Muscle of arm (tissue), 12 donors: ENCODE measurements around the gene SLC26A8. TPM values are rescaled to one million over a fixed set of nuclear protein-coding genes. Genes with fewer than 3 reads are reported as not detected.
"Not testable (repeated sequence)": the region's sequence is repeated elsewhere in the genome, so short reads cannot be mapped to it uniquely, and the experiment has no call there.

Experiments
- DNase-seq: peaks from one replicate; pipeline ENCODE4 v3.0.0-alpha.2; 2013
- polyA plus RNA-seq, 12 donors: library from polyadenylated mRNA; unstranded; fragments of 120-200 nt; gene quantifications; one replicate each; pipeline ENCODE4 v1.2.1, GENCODE V29; 2013; ENCODE audit not compliant: insufficient read length in 12 of 12

SLC26A8 gene
- polyA plus RNA-seq, 12 donors, result 0.08 to 0.39 (median 0.14) TPM; not detected in 6

DNA sequence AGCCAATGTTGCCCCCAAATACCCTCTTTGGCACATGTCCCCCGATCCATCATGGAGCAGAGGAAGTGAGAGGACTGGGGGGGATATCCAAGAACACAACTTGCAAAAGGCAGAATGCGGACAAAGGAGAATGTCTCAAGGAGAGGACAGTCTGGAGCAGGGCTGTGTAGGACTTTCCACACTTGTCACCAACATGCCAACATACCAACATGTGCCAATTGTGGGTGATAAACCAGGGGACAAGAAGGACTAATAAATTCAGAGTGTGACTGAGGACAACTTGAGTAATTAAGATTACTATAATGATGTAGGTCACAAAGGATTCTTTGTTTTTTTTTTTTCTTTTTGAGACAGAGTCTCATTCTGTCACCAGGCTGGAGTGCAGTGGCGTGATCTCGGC, 8.8 kb downstream of the SLC26A8 start:
- DNase-seq, result no peak

- DNase-seq, result no peak
These were observed 24.0 kb downstream of the SLC26A8 start for GRCh38 chr6:36000451-36000850.

GRCh38 chr6:35993150-35993549, 31.3 kb downstream of the SLC26A8 start:
- no peak for DNase-seq

GRCh38 chr6:35988047-35988446, 36.4 kb downstream of the SLC26A8 start:
- DNase-seq, result not testable (repeated sequence)

DNA sequence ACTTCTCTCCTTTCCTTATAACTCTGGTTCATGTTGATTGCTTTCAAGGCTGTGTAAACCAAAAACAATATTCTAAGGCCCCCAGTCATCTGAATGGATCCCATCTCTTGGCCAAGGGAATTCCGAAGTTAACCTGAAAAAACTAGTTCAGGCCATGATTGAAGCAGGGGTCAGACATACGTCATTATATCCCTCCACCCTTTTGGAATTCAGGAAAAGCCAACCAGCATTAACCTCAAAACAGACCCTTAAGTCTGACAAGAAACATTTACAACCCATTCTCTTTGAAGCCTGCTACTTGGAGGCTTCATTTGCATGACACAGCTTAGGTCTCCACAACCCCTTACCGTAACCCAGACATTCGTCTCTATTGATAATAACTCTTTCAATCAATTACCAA, 39.7 kb downstream of the SLC26A8 start:
- DNase-seq, result no peak

- DNase-seq, result no peak
These were observed 43.3 kb downstream of the SLC26A8 start for GRCh38 chr6:35980991-35981645.

DNA sequence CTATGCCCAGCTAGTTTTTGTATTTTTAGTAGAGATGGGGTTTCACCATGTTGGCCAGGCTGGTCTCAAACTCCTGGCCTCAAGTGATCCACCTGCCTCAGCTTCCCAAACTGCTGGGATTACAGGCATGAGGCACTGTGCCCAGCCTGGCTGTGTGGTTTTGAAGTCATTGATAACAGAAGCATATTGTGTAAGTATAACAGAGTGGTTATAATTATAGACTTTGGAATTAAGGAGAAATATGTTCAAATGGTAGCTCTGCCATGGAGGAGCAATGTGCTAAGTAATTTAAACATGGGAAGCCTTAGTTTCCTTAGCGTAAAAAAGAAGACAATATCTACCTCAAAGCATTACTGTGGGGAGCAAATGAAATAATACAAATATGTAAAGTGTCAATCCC, 44.3 kb downstream of the SLC26A8 start:
- not testable (repeated sequence) for DNase-seq

DNA sequence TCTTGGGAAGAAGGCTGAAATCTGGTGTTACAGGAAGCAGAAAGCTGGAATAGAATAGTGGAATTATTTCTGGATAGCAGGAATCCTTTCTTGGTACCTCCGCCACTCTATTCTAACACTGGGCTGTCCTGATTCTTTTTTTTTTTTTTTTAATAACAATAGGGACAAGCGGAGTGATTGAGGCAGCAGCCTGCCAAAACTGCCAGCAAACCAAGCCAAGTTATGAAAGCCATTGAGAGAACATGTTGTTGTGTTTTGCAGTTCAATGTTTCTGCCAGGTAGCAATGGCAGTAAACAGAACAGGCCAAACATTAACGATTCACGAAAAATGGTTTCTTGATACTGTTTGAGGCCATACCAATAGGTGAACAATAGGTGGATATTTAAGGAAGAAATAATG, 47.1 kb downstream of the SLC26A8 start:
- DNase-seq, result no peak

DNA sequence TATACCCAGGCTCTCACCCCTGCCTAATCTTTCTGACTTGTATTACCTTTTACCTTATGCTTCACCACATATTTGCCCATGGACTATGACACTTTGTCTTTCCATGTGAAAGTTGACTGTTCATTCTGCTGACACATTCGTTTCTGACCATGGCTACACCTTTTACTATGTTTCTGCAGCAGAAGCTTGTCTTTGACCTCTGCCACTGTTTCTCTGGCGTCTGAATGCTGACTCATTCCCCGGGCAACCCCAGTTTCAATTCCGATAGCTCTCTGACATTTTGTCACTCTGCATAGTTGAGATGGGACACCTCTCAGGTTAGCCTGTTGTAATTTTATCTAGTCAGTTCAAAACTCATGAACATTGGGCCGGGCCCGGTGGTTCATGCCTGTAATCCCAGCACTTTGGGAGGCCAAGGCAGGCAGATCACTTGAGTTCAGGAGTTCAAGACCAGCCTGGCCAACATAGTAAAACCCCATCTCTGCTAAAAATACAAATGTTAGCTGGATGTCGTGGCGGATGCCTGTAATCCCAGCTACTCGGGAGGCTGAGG, 50.7 kb downstream of the SLC26A8 start:
- no peak for DNase-seq

DNA sequence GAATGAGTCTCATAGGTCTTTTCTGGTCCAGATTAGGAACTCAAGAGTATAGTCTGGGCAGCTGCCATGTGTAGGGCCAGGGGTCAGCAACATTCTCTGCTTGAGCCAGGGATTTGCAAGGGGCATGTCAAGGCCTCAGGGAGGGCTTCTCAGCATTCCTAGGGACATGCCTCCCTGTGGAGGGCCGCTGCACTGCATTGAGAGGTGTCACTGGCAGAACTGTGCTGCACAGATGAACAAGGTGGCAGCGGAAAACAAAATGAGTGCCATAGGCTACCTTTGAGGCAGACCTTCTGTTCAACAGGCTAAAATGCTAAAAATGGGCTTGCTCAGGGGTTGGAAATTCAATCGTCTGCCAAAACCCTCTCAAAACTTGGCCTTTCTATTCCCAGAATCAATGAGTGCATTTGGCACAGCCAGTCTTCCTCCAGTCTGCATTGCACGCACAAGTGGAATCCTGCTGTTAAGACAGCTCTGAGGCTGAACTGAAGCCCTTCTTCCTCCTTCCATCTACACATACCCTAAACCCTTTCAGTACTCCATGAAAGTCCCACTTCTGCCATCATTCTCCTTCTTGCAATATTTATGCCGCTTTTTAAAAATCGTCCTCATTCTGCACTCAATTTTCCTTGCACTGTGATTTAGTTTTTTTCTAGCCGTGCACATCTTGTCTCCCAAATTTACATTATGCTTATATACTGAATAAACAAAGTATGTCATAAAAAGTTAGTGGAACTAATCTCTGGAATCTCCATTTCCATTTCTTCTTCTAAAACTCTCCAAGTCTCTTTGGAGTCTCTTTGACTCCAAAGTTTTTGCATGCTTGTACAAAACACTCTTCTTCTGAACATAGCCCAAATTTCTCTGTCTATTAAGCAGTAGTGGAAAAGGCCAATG, 51.7 kb downstream of the SLC26A8 start:
- peak; percentile 37 for DNase-seq

GRCh38 chr6:35970181-35970580, 54.3 kb downstream of the SLC26A8 start:
- no peak for DNase-seq

DNA sequence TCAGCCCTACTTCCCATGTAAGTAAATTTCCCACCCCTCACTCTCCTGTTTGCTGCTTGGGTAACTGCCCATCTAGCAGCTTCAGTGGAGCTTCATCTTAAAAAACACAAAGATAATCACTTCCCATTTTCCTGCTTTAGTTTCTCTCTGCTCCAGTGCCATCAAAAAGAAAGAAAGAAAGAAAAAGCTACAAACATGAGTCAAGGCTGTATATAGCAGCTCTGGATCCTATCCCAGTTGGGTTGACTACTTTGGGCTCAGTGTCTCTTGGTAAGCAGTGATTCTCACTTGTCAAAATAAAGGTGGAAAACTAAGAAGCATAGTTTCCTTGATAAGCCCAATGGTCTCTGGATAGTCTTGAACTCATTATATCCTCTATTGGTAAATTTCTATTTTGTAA, 54.8 kb downstream of the SLC26A8 start:
- no peak for DNase-seq

DNA sequence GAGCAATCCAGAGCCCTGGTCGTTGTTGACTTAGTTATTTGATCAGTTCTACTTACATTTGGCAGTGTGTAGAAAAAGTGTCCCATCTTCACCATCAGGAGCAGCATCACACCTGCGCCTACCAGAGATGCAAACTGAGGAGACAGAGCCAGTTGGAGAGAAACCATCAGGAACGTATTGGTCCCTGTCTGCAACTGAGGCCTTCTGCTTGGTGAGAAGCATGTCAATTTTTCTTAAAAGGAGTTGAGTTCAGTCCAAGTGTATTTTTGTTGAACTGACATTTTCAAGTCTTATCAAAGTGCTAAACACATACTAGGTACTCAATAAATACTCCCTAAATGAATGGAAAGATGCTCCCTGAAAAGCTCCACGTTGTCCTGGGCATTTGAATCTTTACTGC, 55.6 kb downstream of the SLC26A8 start:
- DNase-seq, result no peak

- DNase-seq, result no peak
These were observed 57.2 kb downstream of the SLC26A8 start for GRCh38 chr6:35967076-35967774.

- no peak for DNase-seq
These were observed 61.5 kb downstream of the SLC26A8 start for GRCh38 chr6:35962779-35963560.

DNA sequence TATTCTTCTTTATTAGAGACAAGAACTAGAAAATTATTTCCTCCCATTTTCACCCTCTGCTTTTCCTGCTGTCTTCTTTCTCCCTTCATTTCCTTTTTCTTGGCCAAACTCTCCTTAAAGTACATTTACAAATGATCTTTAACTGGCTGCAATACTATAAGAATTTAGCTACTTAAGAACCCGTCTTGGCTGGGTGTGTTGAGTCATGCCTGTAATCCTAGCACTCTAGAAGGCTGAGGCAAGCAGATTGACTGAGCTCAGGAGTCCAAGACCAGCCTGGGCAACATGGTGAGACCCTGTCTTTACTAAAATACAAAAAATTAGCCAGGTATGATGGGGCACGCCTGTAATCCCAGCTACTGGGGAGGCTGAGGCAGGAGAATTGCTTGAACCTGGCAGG, 64.3 kb downstream of the SLC26A8 start:
- no peak for DNase-seq

GRCh38 chr6:35955970-35956369, 68.5 kb downstream of the SLC26A8 start:
- no peak for DNase-seq

GRCh38 chr6:35955521-35955920, 68.9 kb downstream of the SLC26A8 start:
- no peak for DNase-seq

DNA sequence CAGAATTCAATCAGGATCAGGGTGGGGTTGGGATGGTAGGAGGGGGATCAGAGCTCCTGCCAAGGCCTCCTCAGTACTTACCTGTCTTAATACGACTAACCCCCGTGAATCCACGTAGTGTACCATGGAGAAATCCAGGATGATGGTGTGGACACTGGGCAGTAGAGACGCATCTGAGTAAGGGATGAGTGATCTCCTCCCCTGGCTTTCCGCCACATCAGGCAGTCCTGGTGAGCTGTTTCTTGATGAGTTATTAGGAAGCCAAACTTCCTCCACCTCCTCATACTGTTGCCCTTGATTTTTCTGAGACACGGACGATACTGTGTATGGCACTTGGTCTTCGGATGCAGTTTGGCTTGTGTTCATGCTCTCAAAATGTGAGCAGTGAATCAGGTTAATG, 69.4 kb downstream of the SLC26A8 start:
- no peak for DNase-seq

DNA sequence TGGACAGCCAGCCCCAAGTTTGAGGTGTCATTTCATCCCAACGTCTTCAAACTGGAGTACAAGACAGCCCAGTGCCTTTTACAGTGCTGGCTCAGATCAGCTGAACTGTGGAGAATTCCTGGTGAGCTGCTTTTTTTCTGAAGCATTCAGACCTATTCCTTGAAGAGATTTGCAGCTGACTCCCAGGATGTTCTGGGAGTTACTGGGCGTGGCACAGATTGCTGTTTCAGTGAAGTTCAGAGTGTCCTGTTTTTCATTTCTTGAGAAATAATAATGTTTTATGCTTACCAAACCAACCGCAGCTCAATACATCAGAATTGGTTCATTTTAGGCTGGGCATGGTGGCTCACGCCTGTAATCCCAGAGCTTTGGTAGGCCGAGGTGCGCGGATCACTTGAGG, 70.1 kb downstream of the SLC26A8 start:
- DNase-seq, result no peak

GRCh38 chr6:35948725-35949124, 75.7 kb downstream of the SLC26A8 start:
- DNase-seq, result no peak

- no peak for DNase-seq
These were observed 78.8 kb downstream of the SLC26A8 start for GRCh38 chr6:35945650-35946025.
